HG03520 (cell line): Measurements from ENCODE around the gene SLC6A1.

ENCODE experiments used
- ATAC-seq: cut with Tn5 transposase; IDR thresholded peaks from one replicate; pipeline ENCODE4 v1.9.1; 2021; ENCODE audit warnings: mild to moderate bottlenecking, moderate library complexity; ENCODE audit not compliant: unreplicated experiment

Gene SLC6A1

GRCh38 chr3:10970306-10970960 lies 22.1 kb upstream of the SLC6A1 start:
- ATAC-seq: no peak

- ATAC-seq: no peak
Observed at GRCh38 chr3:10972072-10972782, 20.3 kb upstream of the SLC6A1 start.

GRCh38 chr3:10973046-10973595 lies 19.4 kb upstream of the SLC6A1 start:
- ATAC-seq: no peak

- no peak for ATAC-seq
Observed at GRCh38 chr3:10974131-10974530, 18.4 kb upstream of the SLC6A1 start.

- ATAC-seq: no peak
Observed at GRCh38 chr3:10974746-10975375, 17.7 kb upstream of the SLC6A1 start.

GRCh38 chr3:10975695-10976234 lies 16.8 kb upstream of the SLC6A1 start:
- ATAC-seq: no peak

GRCh38 chr3:10976770-10977169 lies 15.8 kb upstream of the SLC6A1 start:
- ATAC-seq: no peak

- no peak for ATAC-seq
Observed at GRCh38 chr3:10977892-10978510, 14.5 kb upstream of the SLC6A1 start.

- no peak for ATAC-seq
Observed at GRCh38 chr3:10978956-10979355, 13.6 kb upstream of the SLC6A1 start.

- no peak for ATAC-seq
Observed at GRCh38 chr3:10980312-10980711, 12.2 kb upstream of the SLC6A1 start.

GRCh38 chr3:10981031-10981430 lies 11.5 kb upstream of the SLC6A1 start:
- ATAC-seq: no peak

- ATAC-seq: no peak
Observed at GRCh38 chr3:10981961-10982360, 10.6 kb upstream of the SLC6A1 start.

- ATAC-seq: no peak
Observed at GRCh38 chr3:10982782-10983181, 9.8 kb upstream of the SLC6A1 start.

GRCh38 chr3:10983219-10983916 lies 9.2 kb upstream of the SLC6A1 start:
- no peak for ATAC-seq

- ATAC-seq: no peak
Observed at GRCh38 chr3:10984371-10984896, 8.1 kb upstream of the SLC6A1 start.

- no peak for ATAC-seq
Observed at GRCh38 chr3:10985181-10985580, 7.4 kb upstream of the SLC6A1 start.

- ATAC-seq: no peak
Observed at GRCh38 chr3:10986592-10986991, 6.0 kb upstream of the SLC6A1 start.

GRCh38 chr3:10988001-10988665 lies 4.4 kb upstream of the SLC6A1 start:
- no peak for ATAC-seq

- ATAC-seq: no peak
Observed at GRCh38 chr3:10988991-10989484, 3.5 kb upstream of the SLC6A1 start.
